ENCODE results near the gene SNRNP200.

SNRNP200 gene

DNA sequence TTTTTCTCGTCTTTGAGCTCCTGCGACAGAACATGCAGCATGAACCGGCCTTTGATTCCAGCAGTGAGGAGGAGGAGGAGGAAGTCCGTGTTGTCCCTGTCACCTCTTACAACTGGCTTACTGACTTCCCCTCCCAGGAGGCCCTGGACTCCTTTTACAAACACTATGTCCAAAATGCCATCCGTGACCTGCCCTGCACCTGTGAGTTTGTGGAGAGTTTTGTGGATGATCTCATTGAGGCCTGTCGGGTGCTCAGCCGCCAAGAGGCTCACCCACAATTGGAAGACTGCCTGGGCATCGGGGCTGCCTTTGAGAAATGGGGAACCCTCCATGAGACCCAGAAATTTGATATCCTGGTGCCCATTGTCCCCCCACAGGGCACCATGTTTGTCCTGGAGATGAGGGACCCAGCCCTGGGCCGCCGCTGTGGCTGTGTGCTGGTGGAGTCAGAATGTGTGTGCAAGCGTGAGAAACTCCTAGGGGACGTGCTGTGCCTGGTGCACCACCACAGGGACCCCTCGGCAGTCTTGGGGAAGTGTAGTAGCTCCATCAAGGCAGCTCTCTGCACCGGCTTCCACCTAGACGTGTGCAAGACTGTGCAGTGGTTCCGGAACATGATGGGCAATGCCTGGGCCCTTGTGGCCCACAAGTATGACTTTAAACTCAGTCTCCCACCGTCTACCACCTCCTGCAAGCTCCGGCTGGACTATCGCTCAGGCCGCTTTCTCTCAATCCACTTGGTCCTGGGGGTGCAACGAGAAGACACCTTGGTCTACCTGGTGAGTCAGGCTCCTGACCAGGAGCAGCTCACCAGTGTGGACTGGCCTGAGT, 21.9 kb upstream of the SNRNP200 start:
- Histone ChIP-seq H3K27ac (ENCODE audit: extremely low read depth, low read depth, low read length) (no peak overlapping the region), H3K9me3 (ENCODE audit: control insufficient read depth, insufficient read depth, low read depth, low read length) (no peaks in the 10 kb centered on the region), H3K36me3 (ENCODE audit: control insufficient read depth in 2 of 2, insufficient read depth in 1 of 2, low read length in 2 of 2) (peaks cover 0 to 21% of the 10 kb centered on the region in 2 experiments; a peak in 1 of 3 replicates), H3K4me1 (ENCODE audit: control insufficient read depth, insufficient read depth, low read length) (0 out of 2 replicates have a peak, but pooled peaks cover 4% of the 10 kb centered on the region), H3K4me3 (ENCODE audit: low read depth, low read length) (no peak overlapping the region)
- ChIA-PET POLR2A (no interaction called here), CTCF (no interaction called here)
- TF ChIP-seq ZBTB26 (tag by site-specific recombination; optimal IDR thresholded peaks at IDR 0.05) (no peak), ZIC2 (tag by site-specific recombination; IDR thresholded peaks at IDR 0.05) (no peak), ZNF785 (tag by site-specific recombination; IDR thresholded peaks at IDR 0.05) (no peak), ZSCAN16 (tag by site-specific recombination; IDR thresholded peaks at IDR 0.05) (no peak), ZNF311 (tag by site-specific recombination; IDR thresholded peaks at IDR 0.05; ENCODE audit: borderline replicate concordance) (no peak), ZNF121 (tag by site-specific recombination; IDR thresholded peaks at IDR 0.05) (no peak), REST (tag by site-specific recombination; IDR thresholded peaks at IDR 0.05) (no peak), ZBTB21 (tag by site-specific recombination; IDR thresholded peaks at IDR 0.05) (no peak), ZNF175 (tag by site-specific recombination; IDR thresholded peaks at IDR 0.05) (no peak), IKZF3 (tag by site-specific recombination; IDR thresholded peaks at IDR 0.05) (no peak), ZNF449 (tag by site-specific recombination; IDR thresholded peaks at IDR 0.05) (no peak)
- TF ChIP-seq, protein P1, sequence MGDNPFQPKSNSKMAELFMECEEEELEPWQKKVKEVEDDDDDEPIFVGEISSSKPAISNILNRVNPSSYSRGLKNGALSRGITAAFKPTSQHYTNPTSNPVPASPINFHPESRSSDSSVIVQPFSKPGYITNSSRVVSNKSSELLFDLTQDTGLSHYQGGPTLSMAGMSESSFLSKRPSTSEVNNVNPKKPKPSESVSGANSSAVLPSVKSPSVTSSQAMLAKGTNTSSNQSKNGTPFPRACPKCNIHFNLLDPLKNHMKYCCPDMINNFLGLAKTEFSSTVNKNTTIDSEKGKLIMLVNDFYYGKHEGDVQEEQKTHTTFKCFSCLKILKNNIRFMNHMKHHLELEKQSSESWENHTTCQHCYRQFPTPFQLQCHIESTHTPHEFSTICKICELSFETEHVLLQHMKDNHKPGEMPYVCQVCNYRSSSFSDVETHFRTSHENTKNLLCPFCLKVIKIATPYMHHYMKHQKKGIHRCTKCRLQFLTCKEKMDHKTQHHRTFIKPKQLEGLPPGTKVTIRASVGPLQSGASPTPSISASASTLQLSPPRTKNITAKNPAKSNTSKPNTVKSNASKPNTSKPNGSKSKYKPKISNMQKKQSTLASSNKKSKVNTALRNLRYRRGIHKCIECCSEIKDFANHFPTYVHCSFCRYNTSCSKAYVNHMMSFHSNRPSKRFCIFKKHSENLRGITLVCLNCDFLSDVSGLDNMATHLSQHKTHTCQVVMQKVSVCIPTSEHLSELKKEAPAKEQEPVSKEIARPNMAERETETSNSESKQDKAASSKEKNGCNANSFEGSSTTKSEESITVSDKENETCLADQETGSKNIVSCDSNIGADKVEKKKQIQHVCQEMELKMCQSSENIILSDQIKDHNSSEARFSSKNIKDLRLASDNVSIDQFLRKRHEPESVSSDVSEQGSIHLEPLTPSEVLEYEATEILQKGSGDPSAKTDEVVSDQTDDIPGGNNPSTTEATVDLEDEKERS (tag by site-specific recombination; IDR thresholded peaks at IDR 0.05), result no peak

GRCh38 chr2:96326564-96326963, 21.2 kb upstream of the SNRNP200 start:
- no peak overlapping the region for H3K27ac ChIP-seq (ENCODE audit: extremely low read depth, low read depth, low read length)
- TF ChIP-seq ZNF404 (tag by site-specific recombination; IDR thresholded peaks at IDR 0.05) (no peak), ZNF311 (tag by site-specific recombination; IDR thresholded peaks at IDR 0.05; ENCODE audit: borderline replicate concordance) (no peak), ZNF155 (tag by site-specific recombination; IDR thresholded peaks at IDR 0.05) (no peak), ZNF768 (tag by site-specific recombination; IDR thresholded peaks at IDR 0.05) (no peak), ZNF791 (tag by site-specific recombination; IDR thresholded peaks at IDR 0.05) (no peak), ZNF423 (tag by site-specific recombination; IDR thresholded peaks at IDR 0.05) (no peak), PATZ1 (tag by site-specific recombination; IDR thresholded peaks at IDR 0.05) (no peak)
- TF ChIP-seq, protein P2, sequence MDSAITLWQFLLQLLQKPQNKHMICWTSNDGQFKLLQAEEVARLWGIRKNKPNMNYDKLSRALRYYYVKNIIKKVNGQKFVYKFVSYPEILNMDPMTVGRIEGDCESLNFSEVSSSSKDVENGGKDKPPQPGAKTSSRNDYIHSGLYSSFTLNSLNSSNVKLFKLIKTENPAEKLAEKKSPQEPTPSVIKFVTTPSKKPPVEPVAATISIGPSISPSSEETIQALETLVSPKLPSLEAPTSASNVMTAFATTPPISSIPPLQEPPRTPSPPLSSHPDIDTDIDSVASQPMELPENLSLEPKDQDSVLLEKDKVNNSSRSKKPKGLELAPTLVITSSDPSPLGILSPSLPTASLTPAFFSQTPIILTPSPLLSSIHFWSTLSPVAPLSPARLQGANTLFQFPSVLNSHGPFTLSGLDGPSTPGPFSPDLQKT (IDR thresholded peaks at IDR 0.05; ENCODE audit: borderline replicate concordance, low read depth, low read length), result no peak

More at GRCh38 chr2:96326564-96326963, 21.2 kb upstream of the SNRNP200 start:
- no peaks in the 10 kb centered on the region for H3K9me3 ChIP-seq (ENCODE audit: control insufficient read depth, insufficient read depth, low read depth, low read length)
- H3K4me3 ChIP-seq (ENCODE audit: low read depth, low read length), result no peak overlapping the region
- ChIA-PET POLR2A (no interaction called here), CTCF (no interaction called here)
- 0 out of 2 replicates have a peak, but pooled peaks cover 4% of the 10 kb centered on the region for H3K4me1 ChIP-seq (ENCODE audit: control insufficient read depth, insufficient read depth, low read length)
- H3K36me3 ChIP-seq (ENCODE audit: control insufficient read depth in 2 of 2, insufficient read depth in 1 of 2, low read length in 2 of 2), result peaks cover 0 to 21% of the 10 kb centered on the region in 2 experiments; a peak in 1 of 3 replicates
